ENCODE results near the gene NRM.
"Not testable (repeated sequence)": the region's sequence is repeated elsewhere in the genome, so short reads cannot be mapped to it uniquely, and the experiment has no call there.

NRM gene

DNA sequence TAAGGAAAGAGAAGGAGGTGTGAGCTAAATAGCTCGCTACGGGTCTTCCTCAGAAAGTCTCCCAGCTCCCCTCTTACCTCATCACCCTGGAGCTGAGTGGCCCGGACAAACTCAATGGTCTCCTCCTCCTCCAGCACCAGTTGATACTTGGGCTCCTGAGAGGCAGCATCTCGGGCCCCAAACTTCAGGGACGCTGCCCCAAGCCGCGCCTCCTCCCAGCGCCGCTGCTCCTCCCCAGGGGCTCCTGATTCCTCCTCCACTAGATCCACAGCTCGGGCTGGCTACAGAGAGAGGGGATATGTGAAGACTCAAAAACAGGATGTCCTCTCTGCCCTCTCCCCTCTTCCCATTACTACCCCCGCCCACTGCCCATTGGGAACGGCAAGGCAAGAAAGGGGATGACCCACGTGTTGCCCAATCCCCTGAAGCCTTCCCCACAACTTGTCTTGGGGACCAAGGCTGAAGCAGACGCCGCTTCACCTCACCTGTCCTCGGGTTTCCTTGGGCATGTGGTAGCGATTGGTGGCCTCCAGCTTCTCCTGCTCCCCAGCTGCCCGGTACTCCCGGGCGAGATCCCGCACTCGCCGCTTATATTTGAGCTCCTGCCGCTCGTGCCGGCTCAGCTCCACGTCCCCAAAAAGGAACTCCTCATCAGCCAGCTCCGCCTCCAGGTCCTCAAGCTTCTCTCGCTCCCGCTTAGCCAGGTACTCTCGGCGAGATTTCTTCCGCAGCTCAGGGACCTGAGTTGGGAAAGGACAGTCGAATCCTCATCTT is 25.6 kb downstream of the NRM start:
- DNase-seq, result no peak

DNA sequence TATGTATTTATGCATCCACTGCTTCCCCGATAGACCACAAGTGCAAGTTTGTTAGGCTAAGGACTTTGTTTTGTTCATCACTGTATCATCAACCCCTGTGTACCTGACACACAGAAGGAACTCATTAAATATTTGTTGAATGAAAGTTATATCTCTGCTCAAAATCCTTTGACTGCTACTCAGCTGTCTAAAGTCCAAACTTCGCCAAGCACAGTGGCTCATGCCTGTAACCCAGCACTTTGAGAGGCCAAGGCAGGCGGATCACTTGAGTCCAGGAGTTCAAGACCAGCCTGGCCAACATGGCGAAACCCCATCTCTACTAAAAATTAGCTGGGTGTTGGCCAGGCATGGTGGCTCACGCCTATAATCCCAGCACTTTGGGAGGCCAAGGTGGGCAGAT is 32.9 kb downstream of the NRM start:
- DNase-seq, result not testable (repeated sequence)

DNA sequence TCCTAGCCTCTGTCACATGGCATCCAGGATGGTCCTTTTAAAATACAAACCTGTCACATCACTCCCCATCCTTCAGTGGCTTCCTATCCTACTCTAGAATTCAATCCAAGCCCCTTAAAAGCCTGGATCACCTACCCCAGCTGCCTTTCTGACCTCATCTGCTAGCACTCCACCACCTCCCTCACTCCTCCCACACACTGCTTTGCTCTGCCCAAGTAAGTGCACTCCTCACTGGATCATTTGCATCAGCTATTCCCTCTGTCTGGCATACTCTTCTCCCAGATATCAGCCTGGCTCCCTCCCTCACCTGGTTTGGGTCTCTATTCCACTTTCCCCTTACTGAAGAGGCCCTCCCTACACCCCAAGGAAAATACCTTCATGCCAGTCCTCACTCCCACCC is 33.3 kb downstream of the NRM start:
- DNase-seq, result no peak

- DNase-seq, result peak; percentile 51
Observed at GRCh38 chr6:30656513-30656912, 34.3 kb downstream of the NRM start.

DNA sequence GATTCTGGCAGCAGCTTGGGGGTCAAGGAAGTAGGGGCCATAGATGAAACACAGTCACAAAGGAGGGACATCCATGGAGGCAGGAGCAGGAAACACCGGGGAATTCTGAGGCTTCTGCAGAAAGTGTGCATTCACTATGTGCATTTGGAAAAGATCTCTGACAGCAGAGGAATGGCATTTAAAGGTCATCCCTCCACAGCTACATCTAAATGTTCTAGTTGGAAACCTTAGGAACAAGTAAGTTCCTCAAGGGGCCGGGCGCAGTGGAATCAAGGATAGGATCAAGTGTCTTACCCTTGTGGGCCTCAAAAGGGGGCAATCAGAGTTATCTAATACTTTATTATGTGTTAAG is 35.1 kb downstream of the NRM start:
- DNase-seq, result no peak

GRCh38 chr6:30654798-30655742 is 35.7 kb downstream of the NRM start:
- no peak for DNase-seq

- no peak for DNase-seq
Observed at GRCh38 chr6:30651143-30651542, 39.6 kb downstream of the NRM start.

- DNase-seq, result peak; percentile 74
Observed at GRCh38 chr6:30647242-30648116, 43.3 kb downstream of the NRM start.

GRCh38 chr6:30646450-30647241 is 44.1 kb downstream of the NRM start, which contains the start of gene C6orf136:
C6orf136 (plus strand) TSS chr6:30647133; CDS start chr6:30647232, 99 bp downstream.
- peak; percentile 97 for DNase-seq

- no peak for DNase-seq
Observed at GRCh38 chr6:30645989-30646388, 44.8 kb downstream of the NRM start.

GRCh38 chr6:30644769-30645168 is 46.0 kb downstream of the NRM start:
- DNase-seq, result no peak

DNA sequence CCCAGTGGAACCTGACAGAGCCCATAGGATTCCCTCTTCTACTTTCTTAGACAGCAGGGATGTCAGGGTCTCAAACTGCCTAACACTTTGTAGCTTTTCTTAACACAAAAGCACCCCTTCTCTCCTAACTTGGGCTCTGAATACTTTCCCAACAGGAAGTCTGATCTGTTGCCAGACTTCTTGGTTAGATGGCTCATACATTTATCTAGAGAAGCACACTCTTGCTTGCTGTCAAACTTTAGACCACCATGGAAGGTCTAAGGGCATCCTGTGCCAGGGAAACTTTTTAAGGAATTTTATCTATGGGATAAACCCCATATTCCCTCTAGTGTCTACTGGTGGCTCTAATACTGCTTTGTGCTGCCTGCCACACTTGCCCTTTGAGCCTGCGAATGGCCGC is 47.1 kb downstream of the NRM start:
- DNase-seq, result no peak

DNA sequence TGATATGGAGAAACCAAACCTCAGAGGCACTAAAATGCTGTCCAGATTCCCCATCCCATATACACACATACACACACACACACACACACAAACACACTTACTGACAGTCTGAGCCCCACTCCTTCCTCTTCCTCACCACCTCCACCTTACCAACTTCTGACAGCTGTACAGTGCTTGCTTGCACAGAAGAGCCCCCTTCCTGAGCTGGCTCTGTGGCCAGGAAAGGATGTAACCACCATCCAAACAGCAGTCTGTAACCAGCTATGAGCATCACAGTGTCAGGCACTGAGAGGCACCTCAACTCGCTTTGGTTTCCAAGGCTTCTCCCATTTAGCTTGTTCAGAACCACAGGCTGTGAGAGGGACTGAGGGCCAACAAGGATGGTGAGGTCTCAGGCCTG is 49.7 kb downstream of the NRM start:
- no peak for DNase-seq

DNA sequence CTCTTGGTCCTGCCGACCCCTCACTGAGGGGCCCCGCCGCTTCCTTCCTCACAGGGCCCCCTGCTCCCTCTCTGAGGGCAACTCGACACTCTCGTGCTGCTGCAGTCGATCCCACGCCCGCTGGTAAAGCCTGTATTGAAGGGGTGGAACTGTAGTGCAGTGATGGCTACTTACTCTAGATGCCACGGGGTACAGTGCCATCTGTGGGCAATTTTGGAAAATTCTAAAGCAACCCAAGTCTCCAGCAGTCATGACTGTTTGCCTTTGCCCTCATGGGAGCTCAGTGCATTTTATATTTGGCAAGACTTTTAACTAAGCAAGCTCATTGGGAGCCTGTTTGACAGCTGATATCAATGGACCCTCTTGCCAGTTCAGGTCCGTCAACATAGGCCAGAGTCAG is 50.3 kb downstream of the NRM start:
- no peak for DNase-seq

Data from CD4-positive, alpha-beta T cell treated with Interferon gamma for 1 hour (primary cell).